SK-N-SH treated with all-trans-retinoic acid at 6 μM for 48 hours (cell line): ENCODE measurements around the gene PIGL.

Experiments
- ATAC-seq: fragments of 200-7000 bp; cut with Tn5 transposase; 3 replicates; pipeline ENCODE4 v1.9.1; 2020; ENCODE audit warnings: mild to moderate bottlenecking, moderate library complexity
- ARNTL ChIP-seq: fragments of 450-650 bp; formaldehyde crosslinking; IDR thresholded peaks from 2 replicates; pipeline ENCODE4 v1.5.0; 2020; ENCODE audit warnings: low read depth, mild to moderate bottlenecking, moderate library complexity, borderline replicate concordance
- BACH2 ChIP-seq: fragments of 250-450 bp; sonication (Bioruptor Pico); IDR thresholded peaks from 2 replicates; pipeline ENCODE4 v1.9.0; 2021; ENCODE audit warnings: mild to moderate bottlenecking, borderline replicate concordance
- CREB5 ChIP-seq: fragments of 250-450 bp; sonication (Bioruptor Pico); IDR thresholded peaks from 2 replicates; pipeline ENCODE4 v1.5.1; 2020; ENCODE audit warnings: low read depth, mild to moderate bottlenecking, moderate library complexity
- CSDC2 ChIP-seq: fragments of 250-450 bp; sonication (Bioruptor Pico); IDR thresholded peaks from 2 replicates; pipeline ENCODE4 v1.5.0; 2020; ENCODE audit warnings: mild to moderate bottlenecking, moderate library complexity
- CSRNP3 ChIP-seq: fragments of 250-450 bp; sonication (Bioruptor Pico); IDR thresholded peaks from 2 replicates; pipeline ENCODE4 v1.5.1; 2021; ENCODE audit warnings: mild to moderate bottlenecking, moderate library complexity
- ESRRG ChIP-seq: fragments of 250-450 bp; sonication (Bioruptor Pico); IDR thresholded peaks from 2 replicates; pipeline ENCODE4 v1.6.1; 2021; ENCODE audit warnings: mild to moderate bottlenecking
- GLIS3 ChIP-seq: fragments of 250-450 bp; sonication (Bioruptor Pico); IDR thresholded peaks from 2 replicates; pipeline ENCODE4 v1.5.0; 2020; ENCODE audit warnings: mild to moderate bottlenecking, moderate library complexity
- ISL1 ChIP-seq: fragments of 250-450 bp; sonication (Bioruptor Pico); IDR thresholded peaks from 2 replicates; pipeline ENCODE4 v2.1.2; 2022; ENCODE audit warnings: mild to moderate bottlenecking, moderate library complexity
- OSR1 ChIP-seq: fragments of 250-450 bp; sonication (Bioruptor Pico); IDR thresholded peaks from 2 replicates; pipeline ENCODE4 v1.8.0; 2022; ENCODE audit warnings: moderate library complexity, mild to moderate bottlenecking, inconsistent platforms
- PATZ1 ChIP-seq: fragments of 250-450 bp; sonication (Bioruptor Pico); IDR thresholded peaks from 2 replicates; pipeline ENCODE4 v1.8.0; 2020; ENCODE audit warnings: mild to moderate bottlenecking, moderate library complexity, borderline replicate concordance
- POU6F1 ChIP-seq: fragments of 250-450 bp; sonication (Bioruptor Pico); IDR thresholded peaks from 2 replicates; pipeline ENCODE4 v1.8.0; 2021; ENCODE audit warnings: low read depth, mild to moderate bottlenecking, moderate library complexity, borderline replicate concordance
- PPARA ChIP-seq: fragments of 250-450 bp; sonication (Bioruptor Pico); IDR thresholded peaks from 2 replicates; pipeline ENCODE4 v1.5.0; 2020; ENCODE audit warnings: mild to moderate bottlenecking, borderline replicate concordance
- RARB ChIP-seq: fragments of 250-450 bp; sonication (Bioruptor Pico); IDR thresholded peaks from 2 replicates; pipeline ENCODE4 v1.8.0; 2021; ENCODE audit warnings: mild to moderate bottlenecking, moderate library complexity
- SNAI2 ChIP-seq: fragments of 250-450 bp; sonication (Bioruptor Pico); IDR thresholded peaks from 2 replicates; pipeline ENCODE4 v1.5.0; 2020; ENCODE audit warnings: mild to moderate bottlenecking, moderate library complexity
- TCF4 ChIP-seq: fragments of 250-450 bp; sonication (Bioruptor Pico); IDR thresholded peaks from 2 replicates; pipeline ENCODE4 v1.8.0; 2021; ENCODE audit warnings: mild to moderate bottlenecking, moderate library complexity, borderline replicate concordance
- TOX ChIP-seq: fragments of 250-450 bp; sonication (Bioruptor Pico); IDR thresholded peaks from 2 replicates; pipeline ENCODE4 v1.8.0; 2021; ENCODE audit warnings: mild to moderate bottlenecking, moderate library complexity, borderline replicate concordance
- TSHZ2 ChIP-seq: fragments of 250-450 bp; sonication (Bioruptor Pico); IDR thresholded peaks from 2 replicates; pipeline ENCODE4 v1.5.0; 2020; ENCODE audit warnings: mild to moderate bottlenecking, moderate library complexity
- ZC3H10 ChIP-seq: fragments of 250-450 bp; sonication (Bioruptor Pico); IDR thresholded peaks from 2 replicates; pipeline ENCODE4 v1.5.1; 2021; ENCODE audit warnings: mild to moderate bottlenecking, moderate library complexity
- ZFP3 ChIP-seq: fragments of 250-450 bp; sonication (Bioruptor Pico); IDR thresholded peaks from 2 replicates; pipeline ENCODE4 v1.5.0; 2020; ENCODE audit warnings: mild to moderate bottlenecking, moderate library complexity
- ZFP30 ChIP-seq: fragments of 450-650 bp; formaldehyde crosslinking; IDR thresholded peaks from 2 replicates; pipeline ENCODE4 v1.5.0; 2022; ENCODE audit warnings: mild to moderate bottlenecking, moderate library complexity
- ZNF565 ChIP-seq: fragments of 450-650 bp; formaldehyde crosslinking; conservative IDR thresholded peaks from 2 replicates; pipeline ENCODE4 v1.5.0; 2020; ENCODE audit warnings: low read depth, mild to moderate bottlenecking, moderate library complexity
- ZNF70 ChIP-seq: fragments of 450-650 bp; formaldehyde crosslinking; IDR thresholded peaks from 2 replicates; pipeline ENCODE4 v1.5.0; 2020; ENCODE audit warnings: mild to moderate bottlenecking, moderate library complexity
- ZNF8 ChIP-seq: fragments of 450-650 bp; formaldehyde crosslinking; IDR thresholded peaks from 2 replicates; pipeline ENCODE4 v1.5.0; 2020; ENCODE audit warnings: mild to moderate bottlenecking, moderate library complexity

PIGL gene

DNA sequence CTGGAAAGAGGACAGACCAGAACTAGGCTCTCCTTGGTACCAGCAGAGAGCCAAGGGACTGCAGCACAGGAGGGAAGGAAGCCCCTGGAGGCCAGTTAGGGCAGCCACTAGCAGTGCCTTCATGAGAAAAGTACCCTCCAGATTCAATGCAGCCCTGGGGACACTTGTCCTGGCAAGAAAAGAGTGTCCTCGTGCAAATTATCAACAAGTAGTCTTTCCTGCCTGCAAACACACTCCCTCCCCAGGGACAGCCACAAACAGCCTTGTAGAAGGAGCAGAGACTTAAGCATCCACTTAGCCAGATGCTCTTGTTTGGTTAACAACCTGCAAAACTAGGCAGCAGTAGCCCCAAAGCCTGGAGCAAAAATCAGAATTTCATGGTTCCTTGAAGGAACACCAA is 112.0 kb downstream of the PIGL start:
- ATAC-seq: peak; percentile 85
- TF ChIP-seq RARB (CRISPR knock-in tag) (no peak), ZNF565 (CRISPR knock-in tag) (no peak), ARNTL (CRISPR knock-in tag) (no peak), SNAI2 (CRISPR knock-in tag) (no peak)

DNA sequence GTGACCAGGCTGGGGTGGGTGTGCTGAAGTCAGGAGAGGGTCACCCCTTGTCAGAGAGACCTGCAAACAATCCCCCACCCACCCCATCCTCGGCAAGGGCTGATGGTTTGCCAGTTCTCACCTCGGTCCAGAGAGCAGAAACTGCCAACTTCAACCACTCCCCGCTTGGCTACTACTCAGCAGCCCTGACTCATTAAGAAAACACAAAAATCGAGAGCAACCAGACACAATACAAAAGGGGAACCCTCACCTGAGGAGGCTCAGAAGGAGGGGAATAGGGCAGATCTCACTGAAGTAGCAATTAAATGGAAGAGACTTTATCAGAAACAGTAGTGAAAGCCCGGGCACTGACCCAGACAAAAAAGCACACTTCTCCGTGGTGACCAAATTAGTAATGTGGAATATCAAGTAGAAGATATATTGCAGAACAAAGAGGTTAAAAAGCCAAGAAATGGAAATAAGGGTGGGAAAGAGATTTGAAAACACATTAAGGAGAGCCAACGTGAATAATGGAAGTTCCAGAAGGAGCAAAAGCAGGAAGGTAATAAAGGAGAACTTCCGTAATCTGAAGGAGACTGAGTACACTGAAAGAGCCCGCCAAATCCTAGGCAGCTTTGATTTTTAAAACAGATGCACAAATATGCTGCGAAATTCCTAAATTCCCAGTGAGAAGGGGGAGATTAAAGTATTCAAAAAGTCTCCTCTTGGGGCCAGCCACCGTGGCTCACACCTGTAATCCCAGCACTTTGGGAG is 112.7 kb downstream of the PIGL start:
- ATAC-seq: peak; percentile 87
- no peak for TF ChIP-seq OSR1 (CRISPR knock-in tag)
- no peak for TF ChIP-seq TCF4 (CRISPR knock-in tag)
- no peak for TF ChIP-seq ZNF8 (CRISPR knock-in tag)
- no peak for TF ChIP-seq ZFP3 (CRISPR knock-in tag)
- TF ChIP-seq CREB5 (CRISPR knock-in tag): no peak
- TF ChIP-seq PPARA: no peak
- no peak for TF ChIP-seq ZC3H10 (CRISPR knock-in tag)
- no peak for TF ChIP-seq ARNTL (CRISPR knock-in tag)
- TF ChIP-seq ZNF565 (CRISPR knock-in tag): no peak
- no peak for TF ChIP-seq CSRNP3 (CRISPR knock-in tag)
- no peak for TF ChIP-seq ZNF70 (CRISPR knock-in tag)
- no peak for TF ChIP-seq CSDC2
- TF ChIP-seq PATZ1 (CRISPR knock-in tag): no peak
- TF ChIP-seq TOX (CRISPR knock-in tag): no peak
- no peak for TF ChIP-seq GLIS3
- no peak for TF ChIP-seq ISL1 (CRISPR knock-in tag)
- no peak for TF ChIP-seq POU6F1 (CRISPR knock-in tag)
- TF ChIP-seq TSHZ2 (CRISPR knock-in tag): no peak
- TF ChIP-seq ZFP30 (CRISPR knock-in tag): no peak

GRCh38 chr17:16338391-16338790 is 121.4 kb downstream of the PIGL start:
- ATAC-seq: no peak
- TF ChIP-seq ISL1 (CRISPR knock-in tag) (no peak), TCF4 (CRISPR knock-in tag) (no peak), POU6F1 (CRISPR knock-in tag) (no peak), GLIS3 (no peak), RARB (CRISPR knock-in tag) (no peak), BACH2 (CRISPR knock-in tag) (no peak), ZC3H10 (CRISPR knock-in tag) (no peak), ESRRG (CRISPR knock-in tag) (no peak), PPARA (no peak), OSR1 (CRISPR knock-in tag) (no peak), TSHZ2 (CRISPR knock-in tag) (no peak), TOX (CRISPR knock-in tag) (no peak), CSDC2 (no peak)
